ENCODE data around the gene RAI14. TPM values are rescaled to one million over a fixed set of nuclear protein-coding genes. Genes with fewer than 3 reads are reported as not detected.

RAI14 gene
- total RNA-seq, 1 experiment from 2014 or later, result 71.5 TPM

- Mint-ChIP-seq H3K4me3 (ENCODE audit: unreplicated experiment) (no peak overlapping the region), H3K4me1 (ENCODE audit: low read depth, unreplicated experiment) (no peaks in the 10 kb centered on the region), H3K27ac (ENCODE audit: unreplicated experiment) (no peak overlapping the region), H3K9me3 (ENCODE audit: unreplicated experiment) (peaks cover 27% of the 10 kb centered on the region), H3K27me3 (ENCODE audit: insufficient read depth, unreplicated experiment) (no peaks in the 10 kb centered on the region), H3K36me3 (ENCODE audit: insufficient read depth, unreplicated experiment) (peaks cover 23% of the 10 kb centered on the region)
- DNase-seq, result no peak
- Histone ChIP-seq H3K4me3 (ENCODE audit: low read depth, low read length) (no peak overlapping the region), H3K27me3 (replicated peaks; ENCODE audit: control insufficient read depth, insufficient read depth, low read length) (no peaks in the 10 kb centered on the region), H3K36me3 (ENCODE audit: control insufficient read depth, insufficient read depth, low read length) (no peaks in the 10 kb centered on the region; the same call in 1 of the 2 replicates), H3K4me1 (no peaks in the 10 kb centered on the region), H3K9me3 (no peaks in the 10 kb centered on the region)
- intact Hi-C loops (cut with micrococcal nuclease; ENCODE audit: unreplicated experiment), result no loop called here
- CTCF ChIA-PET, result no interaction called here
- POLR2A ChIA-PET, result no interaction called here
- TF ChIP-seq, protein P1, sequence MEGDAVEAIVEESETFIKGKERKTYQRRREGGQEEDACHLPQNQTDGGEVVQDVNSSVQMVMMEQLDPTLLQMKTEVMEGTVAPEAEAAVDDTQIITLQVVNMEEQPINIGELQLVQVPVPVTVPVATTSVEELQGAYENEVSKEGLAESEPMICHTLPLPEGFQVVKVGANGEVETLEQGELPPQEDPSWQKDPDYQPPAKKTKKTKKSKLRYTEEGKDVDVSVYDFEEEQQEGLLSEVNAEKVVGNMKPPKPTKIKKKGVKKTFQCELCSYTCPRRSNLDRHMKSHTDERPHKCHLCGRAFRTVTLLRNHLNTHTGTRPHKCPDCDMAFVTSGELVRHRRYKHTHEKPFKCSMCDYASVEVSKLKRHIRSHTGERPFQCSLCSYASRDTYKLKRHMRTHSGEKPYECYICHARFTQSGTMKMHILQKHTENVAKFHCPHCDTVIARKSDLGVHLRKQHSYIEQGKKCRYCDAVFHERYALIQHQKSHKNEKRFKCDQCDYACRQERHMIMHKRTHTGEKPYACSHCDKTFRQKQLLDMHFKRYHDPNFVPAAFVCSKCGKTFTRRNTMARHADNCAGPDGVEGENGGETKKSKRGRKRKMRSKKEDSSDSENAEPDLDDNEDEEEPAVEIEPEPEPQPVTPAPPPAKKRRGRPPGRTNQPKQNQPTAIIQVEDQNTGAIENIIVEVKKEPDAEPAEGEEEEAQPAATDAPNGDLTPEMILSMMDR (IDR thresholded peaks at IDR 0.05; ENCODE audit: insufficient read depth in 1 of 2, low read depth in 1 of 2, low read length in 1 of 2, severe bottlenecking in 1 of 2, unreplicated experiment in 1 of 2), result no peak
- no TSS peak for BruUV-seq (replicated peaks)
Observed at GRCh38 chr5:34790069-34790468, 133.9 kb downstream of the RAI14 start.

GRCh38 chr5:34791761-34792244, 135.7 kb downstream of the RAI14 start:
- Histone ChIP-seq H3K36me3 (ENCODE audit: control insufficient read depth, insufficient read depth, low read length) (no peaks in the 10 kb centered on the region; the same call in none of the 2 replicates), H3K27me3 (replicated peaks; ENCODE audit: control insufficient read depth, insufficient read depth, low read length) (no peaks in the 10 kb centered on the region), H3K4me3 (ENCODE audit: low read depth, low read length) (no peak overlapping the region), H3K9me3 (no peaks in the 10 kb centered on the region), H3K4me1 (no peaks in the 10 kb centered on the region)
- Mint-ChIP-seq H3K9me3 (ENCODE audit: unreplicated experiment) (peaks cover 10% of the 10 kb centered on the region), H3K4me3 (ENCODE audit: unreplicated experiment) (no peak overlapping the region), H3K36me3 (ENCODE audit: insufficient read depth, unreplicated experiment) (peaks cover 9% of the 10 kb centered on the region), H3K4me1 (ENCODE audit: low read depth, unreplicated experiment) (no peaks in the 10 kb centered on the region), H3K27me3 (ENCODE audit: insufficient read depth, unreplicated experiment) (no peaks in the 10 kb centered on the region), H3K27ac (ENCODE audit: unreplicated experiment) (no peak overlapping the region)
- ChIA-PET CTCF (interaction anchor here (0.6 kb wide), 1 partner anchor 109 kb away, joined by 7 read pairs; no protein-coding TSS in a partner anchor), POLR2A (no interaction called here)
- no TSS peak for BruUV-seq (replicated peaks)
- no peak for DNase-seq
- TF ChIP-seq, protein P1 (IDR thresholded peaks at IDR 0.05; ENCODE audit: insufficient read depth in 1 of 2, low read depth in 1 of 2, low read length in 1 of 2, severe bottlenecking in 1 of 2, unreplicated experiment in 1 of 2), result no peak
- intact Hi-C loops (cut with micrococcal nuclease; ENCODE audit: unreplicated experiment), result no loop called here

- H3K9me3 ChIP-seq, result no peaks in the 10 kb centered on the region
- Mint-ChIP-seq H3K4me1 (ENCODE audit: low read depth, unreplicated experiment) (no peaks in the 10 kb centered on the region), H3K27me3 (ENCODE audit: insufficient read depth, unreplicated experiment) (no peaks in the 10 kb centered on the region), H3K4me3 (ENCODE audit: unreplicated experiment) (no peak overlapping the region), H3K9me3 (ENCODE audit: unreplicated experiment) (no peaks in the 10 kb centered on the region), H3K27ac (ENCODE audit: unreplicated experiment) (no peak overlapping the region), H3K36me3 (ENCODE audit: insufficient read depth, unreplicated experiment) (peaks cover 61% of the 10 kb centered on the region)
- no peak for DNase-seq
- POLR2A ChIA-PET, result no interaction called here
- no TSS peak for BruUV-seq (replicated peaks)
- no peaks in the 10 kb centered on the region; the same call in 1 of the 2 replicates for H3K36me3 ChIP-seq (ENCODE audit: control insufficient read depth, insufficient read depth, low read length)
- intact Hi-C loops (cut with micrococcal nuclease; ENCODE audit: unreplicated experiment), result no loop called here
- H3K4me3 ChIP-seq (ENCODE audit: low read depth, low read length), result no peak overlapping the region
- H3K4me1 ChIP-seq, result no peaks in the 10 kb centered on the region
- CTCF ChIA-PET, result no interaction called here
- TF ChIP-seq, protein P1 (IDR thresholded peaks at IDR 0.05; ENCODE audit: insufficient read depth in 1 of 2, low read depth in 1 of 2, low read length in 1 of 2, severe bottlenecking in 1 of 2, unreplicated experiment in 1 of 2), result no peak
- no peaks in the 10 kb centered on the region for H3K27me3 ChIP-seq (replicated peaks; ENCODE audit: control insufficient read depth, insufficient read depth, low read length)
Observed at GRCh38 chr5:34802834-34803563, 146.9 kb downstream of the RAI14 start.
